Mammary epithelial cell (primary cell): ENCODE data around the gene KCNA5.

Experiments used
- EZH2 ChIP-seq: IDR thresholded peaks from 2 replicates; pipeline ENCODE4 v1.6.1; 2012; ENCODE audit warnings: low read length, inconsistent platforms, borderline replicate concordance
- TF ChIP-seq, protein P1 (sequence below), 2 donors: IDR thresholded peaks in 1 of 2; conservative IDR thresholded peaks in 1 of 2; 2 replicates each; pipeline ENCODE4 v1.5.1; 2011 to 2012; ENCODE audit warnings: inconsistent platforms in 2 of 2, low read length in 2 of 2, mild to moderate bottlenecking in 2 of 2, control low read depth in 1 of 2, low read depth in 1 of 2; ENCODE audit not compliant: insufficient read depth in 1 of 2; ENCODE audit errors: extremely low read depth in 1 of 2

DNA sequence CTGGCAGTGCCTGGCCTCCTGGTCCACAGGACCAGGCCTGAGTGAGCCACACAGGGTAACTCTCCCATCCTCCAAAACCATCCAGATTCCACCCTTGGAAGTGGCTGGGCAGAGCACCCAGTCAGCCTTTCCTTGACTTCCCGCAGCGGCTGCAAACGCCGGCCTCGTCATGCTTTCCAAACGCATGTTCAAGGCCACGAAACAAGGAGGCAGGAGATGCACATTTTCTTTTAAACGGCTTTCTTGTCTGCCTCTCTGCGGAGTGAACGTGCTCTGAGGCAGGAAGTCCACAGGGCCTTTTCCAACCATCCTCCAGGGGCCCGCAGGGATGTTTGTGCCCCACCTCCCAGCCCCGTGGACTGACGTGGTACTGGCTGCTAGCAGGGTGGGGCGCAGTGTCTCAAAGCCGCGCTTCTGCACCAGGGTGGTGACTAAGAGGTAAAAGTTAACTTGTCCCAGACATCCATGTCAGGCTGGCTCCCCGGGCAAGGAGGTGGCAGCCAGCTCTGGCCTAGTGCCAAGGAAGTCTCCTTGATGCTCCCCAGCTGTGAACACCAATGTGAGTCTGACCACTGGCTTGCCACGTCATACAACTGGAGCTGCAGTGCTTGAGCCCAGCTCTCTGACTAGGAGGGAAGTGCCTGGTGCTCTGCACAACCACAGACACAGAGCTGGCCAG lies 45.0 kb downstream of the KCNA5 start:
- TF ChIP-seq, protein P1, sequence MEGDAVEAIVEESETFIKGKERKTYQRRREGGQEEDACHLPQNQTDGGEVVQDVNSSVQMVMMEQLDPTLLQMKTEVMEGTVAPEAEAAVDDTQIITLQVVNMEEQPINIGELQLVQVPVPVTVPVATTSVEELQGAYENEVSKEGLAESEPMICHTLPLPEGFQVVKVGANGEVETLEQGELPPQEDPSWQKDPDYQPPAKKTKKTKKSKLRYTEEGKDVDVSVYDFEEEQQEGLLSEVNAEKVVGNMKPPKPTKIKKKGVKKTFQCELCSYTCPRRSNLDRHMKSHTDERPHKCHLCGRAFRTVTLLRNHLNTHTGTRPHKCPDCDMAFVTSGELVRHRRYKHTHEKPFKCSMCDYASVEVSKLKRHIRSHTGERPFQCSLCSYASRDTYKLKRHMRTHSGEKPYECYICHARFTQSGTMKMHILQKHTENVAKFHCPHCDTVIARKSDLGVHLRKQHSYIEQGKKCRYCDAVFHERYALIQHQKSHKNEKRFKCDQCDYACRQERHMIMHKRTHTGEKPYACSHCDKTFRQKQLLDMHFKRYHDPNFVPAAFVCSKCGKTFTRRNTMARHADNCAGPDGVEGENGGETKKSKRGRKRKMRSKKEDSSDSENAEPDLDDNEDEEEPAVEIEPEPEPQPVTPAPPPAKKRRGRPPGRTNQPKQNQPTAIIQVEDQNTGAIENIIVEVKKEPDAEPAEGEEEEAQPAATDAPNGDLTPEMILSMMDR (conservative IDR thresholded peaks at IDR 0.05 in 1 of 2, IDR thresholded peaks at IDR 0.05 in 1 of 2; ENCODE audit: extremely low read depth in 1 of 2, insufficient read depth in 1 of 2, low read depth in 1 of 2, low read length in 2 of 2) = no peak
- no peak for TF ChIP-seq EZH2
